HepG2 (cell line): ENCODE measurements around the gene GAS2. TPM values are rescaled to one million over a fixed set of nuclear protein-coding genes. Genes with fewer than 3 reads are reported as not detected.

Source experiments
- CEBPG ChIP-seq: IDR thresholded peaks from 2 replicates; pipeline ENCODE4 v1.6.1; 2016
- DPF2 ChIP-seq: sonication (generic); formaldehyde crosslinking; IDR thresholded peaks from 2 replicates; pipeline ENCODE4 v1.4.0; 2020; ENCODE audit warnings: mild to moderate bottlenecking, low read depth, missing genetic modification reagents, borderline replicate concordance
- EHMT2 ChIP-seq: fragments of 200-600 bp; sonication (generic); IDR thresholded peaks from 2 replicates; pipeline ENCODE4 v1.7.0; 2017; ENCODE audit warnings: antibody characterized with exemption, low read depth, low read length, borderline replicate concordance
- FOXA3 ChIP-seq: IDR thresholded peaks from 2 replicates; pipeline ENCODE4 v1.6.1; 2016; ENCODE audit warnings: missing genetic modification reagents, missing compliant biosample characterization
- GATAD2A ChIP-seq: IDR thresholded peaks from 2 replicates; pipeline ENCODE4 v1.6.1; 2016
- HNF4G ChIP-seq, 2 experiments: sonication (generic) in 1 of 2; formaldehyde crosslinking in 1 of 2; IDR thresholded peaks; 2 replicates each; pipeline versions ENCODE4 v1.4.0 to v1.6.1; 2011 to 2020; ENCODE audit warnings: borderline replicate concordance in 2 of 2, low read depth in 2 of 2, mild to moderate bottlenecking in 2 of 2, low read length in 1 of 2, missing genetic modification reagents in 1 of 2, moderate library complexity in 1 of 2
- KDM2A ChIP-seq: sonication (generic); formaldehyde crosslinking; IDR thresholded peaks from 2 replicates; pipeline ENCODE4 v1.4.0; 2020; ENCODE audit warnings: low read depth, missing genetic modification reagents, borderline replicate concordance
- KDM3A ChIP-seq: IDR thresholded peaks from 2 replicates; pipeline ENCODE4 v1.6.1; 2018; ENCODE audit warnings: low read depth, missing compliant biosample characterization
- NFYB ChIP-seq: sonication (generic); formaldehyde crosslinking; IDR thresholded peaks from 2 replicates; pipeline ENCODE4 v1.4.0; 2020; ENCODE audit warnings: missing genetic modification reagents
- NONO ChIP-seq, 2 experiments: fragments of 450-650 bp in 1 of 2; sonication (generic) in 1 of 2; formaldehyde crosslinking in 1 of 2; IDR thresholded peaks in 1 of 2; conservative IDR thresholded peaks in 1 of 2; 2 replicates each; pipeline versions ENCODE4 v1.6.1 to v1.8.0; 2017 to 2022; ENCODE audit warnings: mild to moderate bottlenecking in 1 of 2, missing genetic modification reagents in 1 of 2, moderate library complexity in 1 of 2
- NRL ChIP-seq: sonication (generic); formaldehyde crosslinking; IDR thresholded peaks from 2 replicates; pipeline ENCODE4 v1.5.0; 2020; ENCODE audit warnings: missing genetic modification reagents, mild to moderate bottlenecking, moderate library complexity, borderline replicate concordance
- RFX1 ChIP-seq: fragments of 450-650 bp; IDR thresholded peaks from 2 replicates; pipeline ENCODE4 v1.6.1; 2017
- SMARCE1 ChIP-seq: fragments of 450-650 bp; IDR thresholded peaks from 2 replicates; pipeline ENCODE4 v1.6.1; 2017; ENCODE audit warnings: borderline replicate concordance
- SOX5 ChIP-seq: IDR thresholded peaks from 2 replicates; pipeline ENCODE4 v1.6.1; 2016; ENCODE audit warnings: borderline replicate concordance
- SP1 ChIP-seq, 2 experiments: fragments of 450-650 bp in 1 of 2; sonication (generic) in 1 of 2; formaldehyde crosslinking in 1 of 2; IDR thresholded peaks; 2 replicates each; pipeline versions ENCODE4 v1.4.0 to v1.6.1; 2016 to 2020; ENCODE audit warnings: missing genetic modification reagents in 1 of 2
- ZBTB7B ChIP-seq: sonication (generic); formaldehyde crosslinking; IDR thresholded peaks from 2 replicates; pipeline ENCODE4 v1.4.0; 2020; ENCODE audit warnings: missing genetic modification reagents
- ZNF205 ChIP-seq: IDR thresholded peaks from 2 replicates; pipeline ENCODE4 v1.6.1; 2018; ENCODE audit warnings: missing biosample characterization, missing genetic modification reagents
- ZNF331 ChIP-seq: sonication (generic); formaldehyde crosslinking; IDR thresholded peaks from 2 replicates; pipeline ENCODE4 v1.4.0; 2020; ENCODE audit warnings: missing genetic modification reagents
- ZNF629 ChIP-seq: sonication (generic); formaldehyde crosslinking; conservative IDR thresholded peaks from 2 replicates; pipeline ENCODE4 v1.5.0; 2020; ENCODE audit warnings: missing genetic modification reagents
- polyA plus RNA-seq, 8 experiments: library from polyadenylated mRNA; depleted of rRNA in 3 of 8; stranded (reverse) in 7 of 8; unstranded in 1 of 8; fragments of >200 nt; fragmentation: Illumina TruSeq in 4 of 8; extraction: Trizol in 4 of 8; gene quantifications; 2 replicates each; pipeline versions ENCODE4 v1.2.1 to v1.2.3, GENCODE V29; 2011 to 2016; ENCODE audit warnings: low read depth in 4 of 8, missing spikeins in 1 of 8, mixed read lengths in 1 of 8; ENCODE audit not compliant: insufficient read depth in 1 of 8
- total RNA-seq, 5 experiments: library from RNA; depleted of rRNA; stranded (reverse); fragments of >200 nt; fragmentation: Illumina TruSeq; extraction: Trizol; gene quantifications; 2 replicates each; pipeline ENCODE4 v1.2.3, GENCODE V29; 2016; ENCODE audit warnings: low read depth in 1 of 5
- TF ChIP-seq, protein P1 (sequence below): sonication (generic); formaldehyde crosslinking; IDR thresholded peaks from 2 replicates; pipeline ENCODE4 v1.5.1; 2020; ENCODE audit warnings: mild to moderate bottlenecking, missing genetic modification reagents
- TF ChIP-seq, protein P2 (sequence below): sonication (generic); formaldehyde crosslinking; IDR thresholded peaks from 2 replicates; pipeline ENCODE4 v1.4.0; 2020; ENCODE audit warnings: missing genetic modification reagents, borderline replicate concordance
- TF ChIP-seq, protein P3 (sequence below): sonication (generic); formaldehyde crosslinking; IDR thresholded peaks from 2 replicates; pipeline ENCODE4 v1.4.0; 2020; ENCODE audit warnings: missing genetic modification reagents, mild to moderate bottlenecking, borderline replicate concordance

Gene GAS2
- total and polyA plus RNA-seq, 2 of the 13 experiments (the other 11 are each of a cell fraction or from before 2014, with no cell fraction given) = 26.0 to 85.1 TPM

DNA sequence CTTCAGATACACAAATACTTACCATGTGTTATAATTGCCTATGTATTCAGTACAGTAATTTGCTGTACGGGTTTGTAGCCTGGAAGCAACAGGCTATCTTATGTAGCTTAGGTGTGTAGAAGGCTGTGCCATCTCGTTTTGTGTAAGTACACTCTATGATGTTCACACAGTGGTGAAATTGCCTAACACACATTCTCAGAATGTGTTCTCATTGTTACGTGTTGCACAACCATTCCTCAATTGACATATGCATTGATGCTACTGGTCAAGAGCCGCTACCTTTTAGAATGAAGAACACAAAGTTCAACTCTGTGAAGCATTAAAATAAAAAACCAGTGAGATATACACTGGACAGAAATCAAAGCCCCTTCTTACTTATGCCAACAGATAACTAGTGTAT is 136.4 kb downstream of the GAS2 start (continued):
- TF ChIP-seq SP1 (IDR thresholded peaks at IDR 0.05) (no peak), SP1 (CRISPR knock-in tag; IDR thresholded peaks at IDR 0.05) (no peak), HNF4G (IDR thresholded peaks at IDR 0.05; ENCODE audit: borderline replicate concordance, low read depth, low read length) (peak; percentile 14; the same call in 1 of the 2 replicates), HNF4G (CRISPR knock-in tag; IDR thresholded peaks at IDR 0.05; ENCODE audit: borderline replicate concordance, low read depth) (no peak), EHMT2 (peak; percentile 45; the same call in 1 of the 2 replicates), DPF2 (CRISPR knock-in tag) (no peak), ZNF205 (no peak), FOXA3 (CRISPR knock-in tag) (peak; percentile 24; the same call in 1 of the 2 replicates), NONO (IDR thresholded peaks at IDR 0.05) (no peak), NONO (CRISPR knock-in tag; conservative IDR thresholded peaks at IDR 0.05) (no peak), NRL (no peak), ZNF331 (CRISPR knock-in tag) (0 out of 2 replicates have a peak, but pooled peaks have one; percentile 21), ZBTB7B (CRISPR knock-in tag) (no peak), NFYB (CRISPR knock-in tag) (no peak), SMARCE1 (no peak), KDM3A (no peak), CEBPG (peak; percentile 91), GATAD2A (CRISPR knock-in tag) (peak; percentile 37; the same call in 1 of the 2 replicates), RFX1 (no peak), SOX5 (CRISPR knock-in tag) (peak; percentile 88), ZNF629 (CRISPR knock-in tag) (no peak), KDM2A (no peak)
- TF ChIP-seq, protein P1, sequence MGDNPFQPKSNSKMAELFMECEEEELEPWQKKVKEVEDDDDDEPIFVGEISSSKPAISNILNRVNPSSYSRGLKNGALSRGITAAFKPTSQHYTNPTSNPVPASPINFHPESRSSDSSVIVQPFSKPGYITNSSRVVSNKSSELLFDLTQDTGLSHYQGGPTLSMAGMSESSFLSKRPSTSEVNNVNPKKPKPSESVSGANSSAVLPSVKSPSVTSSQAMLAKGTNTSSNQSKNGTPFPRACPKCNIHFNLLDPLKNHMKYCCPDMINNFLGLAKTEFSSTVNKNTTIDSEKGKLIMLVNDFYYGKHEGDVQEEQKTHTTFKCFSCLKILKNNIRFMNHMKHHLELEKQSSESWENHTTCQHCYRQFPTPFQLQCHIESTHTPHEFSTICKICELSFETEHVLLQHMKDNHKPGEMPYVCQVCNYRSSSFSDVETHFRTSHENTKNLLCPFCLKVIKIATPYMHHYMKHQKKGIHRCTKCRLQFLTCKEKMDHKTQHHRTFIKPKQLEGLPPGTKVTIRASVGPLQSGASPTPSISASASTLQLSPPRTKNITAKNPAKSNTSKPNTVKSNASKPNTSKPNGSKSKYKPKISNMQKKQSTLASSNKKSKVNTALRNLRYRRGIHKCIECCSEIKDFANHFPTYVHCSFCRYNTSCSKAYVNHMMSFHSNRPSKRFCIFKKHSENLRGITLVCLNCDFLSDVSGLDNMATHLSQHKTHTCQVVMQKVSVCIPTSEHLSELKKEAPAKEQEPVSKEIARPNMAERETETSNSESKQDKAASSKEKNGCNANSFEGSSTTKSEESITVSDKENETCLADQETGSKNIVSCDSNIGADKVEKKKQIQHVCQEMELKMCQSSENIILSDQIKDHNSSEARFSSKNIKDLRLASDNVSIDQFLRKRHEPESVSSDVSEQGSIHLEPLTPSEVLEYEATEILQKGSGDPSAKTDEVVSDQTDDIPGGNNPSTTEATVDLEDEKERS = no peak
- TF ChIP-seq, protein P2, sequence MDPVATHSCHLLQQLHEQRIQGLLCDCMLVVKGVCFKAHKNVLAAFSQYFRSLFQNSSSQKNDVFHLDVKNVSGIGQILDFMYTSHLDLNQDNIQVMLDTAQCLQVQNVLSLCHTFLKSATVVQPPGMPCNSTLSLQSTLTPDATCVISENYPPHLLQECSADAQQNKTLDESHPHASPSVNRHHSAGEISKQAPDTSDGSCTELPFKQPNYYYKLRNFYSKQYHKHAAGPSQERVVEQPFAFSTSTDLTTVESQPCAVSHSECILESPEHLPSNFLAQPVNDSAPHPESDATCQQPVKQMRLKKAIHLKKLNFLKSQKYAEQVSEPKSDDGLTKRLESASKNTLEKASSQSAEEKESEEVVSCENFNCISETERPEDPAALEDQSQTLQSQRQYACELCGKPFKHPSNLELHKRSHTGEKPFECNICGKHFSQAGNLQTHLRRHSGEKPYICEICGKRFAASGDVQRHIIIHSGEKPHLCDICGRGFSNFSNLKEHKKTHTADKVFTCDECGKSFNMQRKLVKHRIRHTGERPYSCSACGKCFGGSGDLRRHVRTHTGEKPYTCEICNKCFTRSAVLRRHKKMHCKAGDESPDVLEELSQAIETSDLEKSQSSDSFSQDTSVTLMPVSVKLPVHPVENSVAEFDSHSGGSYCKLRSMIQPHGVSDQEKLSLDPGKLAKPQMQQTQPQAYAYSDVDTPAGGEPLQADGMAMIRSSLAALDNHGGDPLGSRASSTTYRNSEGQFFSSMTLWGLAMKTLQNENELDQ (CRISPR knock-in tag) = no peak
- TF ChIP-seq, protein P3, sequence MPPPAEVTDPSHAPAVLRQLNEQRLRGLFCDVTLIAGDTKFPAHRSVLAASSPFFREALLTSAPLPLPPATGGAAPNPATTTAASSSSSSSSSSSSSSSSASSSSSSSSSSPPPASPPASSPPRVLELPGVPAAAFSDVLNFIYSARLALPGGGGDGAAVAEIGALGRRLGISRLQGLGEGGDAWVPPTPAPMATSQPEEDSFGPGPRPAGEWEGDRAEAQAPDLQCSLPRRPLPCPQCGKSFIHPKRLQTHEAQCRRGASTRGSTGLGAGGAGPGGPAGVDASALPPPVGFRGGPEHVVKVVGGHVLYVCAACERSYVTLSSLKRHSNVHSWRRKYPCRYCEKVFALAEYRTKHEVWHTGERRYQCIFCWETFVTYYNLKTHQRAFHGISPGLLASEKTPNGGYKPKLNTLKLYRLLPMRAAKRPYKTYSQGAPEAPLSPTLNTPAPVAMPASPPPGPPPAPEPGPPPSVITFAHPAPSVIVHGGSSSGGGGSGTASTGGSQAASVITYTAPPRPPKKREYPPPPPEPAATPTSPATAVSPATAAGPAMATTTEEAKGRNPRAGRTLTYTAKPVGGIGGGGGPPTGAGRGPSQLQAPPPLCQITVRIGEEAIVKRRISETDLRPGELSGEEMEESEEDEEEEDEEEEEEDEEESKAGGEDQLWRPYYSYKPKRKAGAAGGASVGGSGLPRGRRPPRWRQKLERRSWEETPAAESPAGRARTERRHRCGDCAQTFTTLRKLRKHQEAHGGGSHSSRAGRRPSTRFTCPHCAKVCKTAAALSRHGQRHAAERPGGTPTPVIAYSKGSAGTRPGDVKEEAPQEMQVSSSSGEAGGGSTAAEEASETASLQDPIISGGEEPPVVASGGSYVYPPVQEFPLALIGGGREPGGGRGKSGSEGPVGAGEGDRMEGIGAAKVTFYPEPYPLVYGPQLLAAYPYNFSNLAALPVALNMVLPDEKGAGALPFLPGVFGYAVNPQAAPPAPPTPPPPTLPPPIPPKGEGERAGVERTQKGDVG (CRISPR knock-in tag) = no peak
